Naive B cell (primary cell): Measurements from ENCODE around the gene KCNJ1. TPM values are rescaled to one million over a fixed set of nuclear protein-coding genes. Genes with fewer than 3 reads are reported as not detected.

Source experiments
- ATAC-seq, 2 donors: fragments of 150-1000 bp; cut with Tn5 transposase; 2 replicates each; pipeline ENCODE4 v1.10.0; 2021; ENCODE audit warnings: low read depth in 2 of 2, mild to moderate bottlenecking in 2 of 2, moderate library complexity in 2 of 2
- DNase-seq: peaks from one replicate; pipeline ENCODE4 v3.0.0; 2022
- H3K27ac Mint-ChIP-seq, 6 donors: one replicate each; pipeline ENCODE4 v1.8.0; 2020 to 2022; ENCODE audit warnings: mild to moderate bottlenecking in 6 of 6, mixed read lengths in 6 of 6, moderate library complexity in 5 of 6, inconsistent platforms in 2 of 6
- H3K27me3 Mint-ChIP-seq, 3 donors: one replicate each; pipeline ENCODE4 v1.8.0; 2021 to 2022; ENCODE audit warnings: mixed read lengths in 3 of 3, mild to moderate bottlenecking in 1 of 3
- H3K36me3 Mint-ChIP-seq, 2 donors: one replicate each; pipeline ENCODE4 v1.8.0; 2020 to 2022; ENCODE audit warnings: mixed read lengths in 2 of 2, inconsistent platforms in 1 of 2, mild to moderate bottlenecking in 1 of 2
- H3K4me1 Mint-ChIP-seq, 3 donors: one replicate each; pipeline ENCODE4 v1.8.0; 2020 to 2022; ENCODE audit warnings: mixed read lengths in 3 of 3, inconsistent platforms in 1 of 3, mild to moderate bottlenecking in 1 of 3, moderate library complexity in 1 of 3
- H3K4me3 Mint-ChIP-seq, 8 donors: one replicate each; pipeline ENCODE4 v1.8.0; 2020 to 2022; ENCODE audit warnings: mild to moderate bottlenecking in 8 of 8, mixed read lengths in 8 of 8, moderate library complexity in 8 of 8, inconsistent platforms in 2 of 8
- H3K9me3 Mint-ChIP-seq, 7 donors: one replicate each; pipeline ENCODE4 v1.8.0; 2020 to 2022; ENCODE audit warnings: mixed read lengths in 7 of 7, mild to moderate bottlenecking in 5 of 7, inconsistent platforms in 2 of 7, moderate library complexity in 1 of 7
- polyA plus RNA-seq, 6 donors: library from polyadenylated mRNA; unstranded; fragments of 300-500 nt; fragmentation: Illumina TruSeq; gene quantifications; one replicate each; pipeline ENCODE4 v1.2.3, GENCODE V29; 2021; ENCODE audit warnings: low read depth in 6 of 6

Gene KCNJ1
- polyA plus RNA-seq, 6 donors from 2014 or later: 0.18 to 0.64 (median 0.20) TPM; not detected in 3

GRCh38 chr11:128814856-128815705 is 52.0 kb downstream of the KCNJ1 start:
- H3K36me3 Mint-ChIP-seq: peaks cover 22 to 33% of the 10 kb centered on the region in 2 donors
- ATAC-seq: no peak
- H3K9me3 Mint-ChIP-seq: no peaks in the 10 kb centered on the region
- H3K27me3 Mint-ChIP-seq: no peaks in the 10 kb centered on the region
- peaks cover 0 to 14% (median 12%) of the 10 kb centered on the region in 3 donors for H3K4me1 Mint-ChIP-seq
- H3K4me3 Mint-ChIP-seq: peak overlapping the region in 1 of 8 donors; percentile 68
- DNase-seq: no peak
- peak overlapping the region in 5 of 6 donors; percentile 5 to 81 (median 68) for H3K27ac Mint-ChIP-seq

GRCh38 chr11:128813729-128814128 is 53.4 kb downstream of the KCNJ1 start:
- H3K4me1 Mint-ChIP-seq: peaks cover 0 to 8% (median 4%) of the 10 kb centered on the region in 3 donors
- no peaks in the 10 kb centered on the region for H3K27me3 Mint-ChIP-seq
- no peak overlapping the region for H3K4me3 Mint-ChIP-seq
- DNase-seq (no peak), ATAC-seq (no peak)
- peaks cover 16 to 36% of the 10 kb centered on the region in 2 donors for H3K36me3 Mint-ChIP-seq
- peak overlapping the region in 5 of 6 donors; percentile 33 to 59 (median 51) for H3K27ac Mint-ChIP-seq
- no peaks in the 10 kb centered on the region for H3K9me3 Mint-ChIP-seq

GRCh38 chr11:128810784-128811514 is 56.1 kb downstream of the KCNJ1 start:
- peaks cover 5 to 14% (median 10%) of the 10 kb centered on the region in 3 donors for H3K4me1 Mint-ChIP-seq
- peak overlapping the region in 1 of 8 donors; percentile 33 for H3K4me3 Mint-ChIP-seq
- peaks cover 24 to 33% of the 10 kb centered on the region in 2 donors for H3K36me3 Mint-ChIP-seq
- H3K9me3 Mint-ChIP-seq: no peaks in the 10 kb centered on the region
- no peaks in the 10 kb centered on the region for H3K27me3 Mint-ChIP-seq
- DNase-seq (no peak), ATAC-seq (no peak)
- H3K27ac Mint-ChIP-seq: peak overlapping the region in 2 of 6 donors; percentile 6 to 88

- Mint-ChIP-seq H3K27ac (peak overlapping the region in 1 of 6 donors; percentile 24), H3K36me3 (peaks cover 26 to 39% of the 10 kb centered on the region in 2 donors), H3K4me1 (peaks cover 10 to 13% (median 12%) of the 10 kb centered on the region in 3 donors), H3K9me3 (no peaks in the 10 kb centered on the region), H3K27me3 (no peaks in the 10 kb centered on the region), H3K4me3 (no peak overlapping the region)
- DNase-seq (no peak), ATAC-seq (no peak)
These were observed 58.0 kb downstream of the KCNJ1 start for GRCh38 chr11:128809128-128809527.

- Mint-ChIP-seq H3K4me1 (peaks cover 6 to 21% (median 17%) of the 10 kb centered on the region in 3 donors), H3K27ac (peak overlapping the region in 3 of 6 donors; percentile 33 to 86 (median 47)), H3K36me3 (peaks cover 36 to 43% of the 10 kb centered on the region in 2 donors), H3K27me3 (no peaks in the 10 kb centered on the region), H3K9me3 (no peaks in the 10 kb centered on the region), H3K4me3 (no peak overlapping the region)
- no peak for ATAC-seq
- no peak for DNase-seq
These were observed 59.2 kb downstream of the KCNJ1 start for GRCh38 chr11:128807909-128808308.

GRCh38 chr11:128806506-128807261 is 60.4 kb downstream of the KCNJ1 start:
- H3K27ac Mint-ChIP-seq: peak overlapping the region in 4 of 6 donors; percentile 19 to 84 (median 34)
- ATAC-seq: no peak
- DNase-seq: no peak
- no peaks in the 10 kb centered on the region for H3K27me3 Mint-ChIP-seq
- peaks cover 38 to 44% of the 10 kb centered on the region in 2 donors for H3K36me3 Mint-ChIP-seq
- peaks cover 14 to 32% (median 20%) of the 10 kb centered on the region in 3 donors for H3K4me1 Mint-ChIP-seq
- H3K4me3 Mint-ChIP-seq: no peak overlapping the region
- no peaks in the 10 kb centered on the region for H3K9me3 Mint-ChIP-seq

- DNase-seq: no peak
- Mint-ChIP-seq H3K4me3 (no peak overlapping the region), H3K4me1 (peaks cover 15 to 37% (median 21%) of the 10 kb centered on the region in 3 donors), H3K27me3 (no peaks in the 10 kb centered on the region), H3K36me3 (peaks cover 22 to 28% of the 10 kb centered on the region in 2 donors), H3K27ac (peak overlapping the region in 4 of 6 donors; percentile 34 to 68 (median 46)), H3K9me3 (no peaks in the 10 kb centered on the region)
- ATAC-seq: no peak
These were observed 62.6 kb downstream of the KCNJ1 start for GRCh38 chr11:128804481-128804880.

- peaks cover 15 to 37% (median 21%) of the 10 kb centered on the region in 3 donors for H3K4me1 Mint-ChIP-seq
- no peak for ATAC-seq
- no peaks in the 10 kb centered on the region for H3K9me3 Mint-ChIP-seq
- H3K4me3 Mint-ChIP-seq: no peak overlapping the region
- H3K27me3 Mint-ChIP-seq: no peaks in the 10 kb centered on the region
- H3K27ac Mint-ChIP-seq: peak overlapping the region in 5 of 6 donors; percentile 16 to 89 (median 34)
- peaks cover 22 to 24% of the 10 kb centered on the region in 2 donors for H3K36me3 Mint-ChIP-seq
- DNase-seq: no peak
These were observed 63.4 kb downstream of the KCNJ1 start for GRCh38 chr11:128803449-128804245.

- Mint-ChIP-seq H3K36me3 (peaks cover 26 to 31% of the 10 kb centered on the region in 2 donors), H3K27me3 (no peaks in the 10 kb centered on the region), H3K9me3 (no peaks in the 10 kb centered on the region), H3K27ac (peak overlapping the region; percentile 0 to 89 (median 18)), H3K4me1 (peaks cover 15 to 37% (median 21%) of the 10 kb centered on the region in 3 donors), H3K4me3 (no peak overlapping the region)
- DNase-seq (no peak), ATAC-seq (no peak)
These were observed 64.1 kb downstream of the KCNJ1 start for GRCh38 chr11:128803011-128803410.

- DNase-seq (no peak), ATAC-seq (no peak)
- H3K27me3 Mint-ChIP-seq: no peaks in the 10 kb centered on the region
- peak overlapping the region in 5 of 6 donors; percentile 4 to 67 (median 63) for H3K27ac Mint-ChIP-seq
- peaks cover 31 to 36% of the 10 kb centered on the region in 2 donors for H3K36me3 Mint-ChIP-seq
- peaks cover 15 to 37% (median 26%) of the 10 kb centered on the region in 3 donors for H3K4me1 Mint-ChIP-seq
- H3K4me3 Mint-ChIP-seq: no peak overlapping the region
- no peaks in the 10 kb centered on the region for H3K9me3 Mint-ChIP-seq
These were observed 64.6 kb downstream of the KCNJ1 start for GRCh38 chr11:128802358-128802981.

GRCh38 chr11:128800871-128801417 is 66.2 kb downstream of the KCNJ1 start:
- peaks cover 29 to 41% of the 10 kb centered on the region in 2 donors for H3K36me3 Mint-ChIP-seq
- no peak overlapping the region for H3K4me3 Mint-ChIP-seq

More at GRCh38 chr11:128800871-128801417, 66.2 kb downstream of the KCNJ1 start:
- ATAC-seq (no peak), DNase-seq (no peak)
- Mint-ChIP-seq H3K4me1 (peaks cover 20 to 33% (median 24%) of the 10 kb centered on the region in 3 donors), H3K27me3 (no peaks in the 10 kb centered on the region), H3K27ac (peak overlapping the region; percentile 12 to 86 (median 72)), H3K9me3 (no peaks in the 10 kb centered on the region)
